Measurements from ENCODE around the gene XPC.

- no peak for TF ChIP-seq CTCF (IDR thresholded peaks at IDR 0.05; ENCODE audit: control extremely low read depth in 1 of 3, insufficient read depth in 1 of 3, low read depth in 1 of 3, low read length in 3 of 3)
- no peak for TF ChIP-seq POLR2AphosphoS5 (IDR thresholded peaks at IDR 0.05; ENCODE audit: low read depth, low read length)
- TF ChIP-seq SIN3A (conservative IDR thresholded peaks at IDR 0.05 in 1 of 2, IDR thresholded peaks at IDR 0.05 in 1 of 2; ENCODE audit: low read depth in 1 of 2, low read length in 2 of 2): no peak
- TF ChIP-seq TEAD4 (IDR thresholded peaks at IDR 0.05; ENCODE audit: low read depth, low read length): no peak
- TF ChIP-seq POLR2A (IDR thresholded peaks at IDR 0.05; ENCODE audit: control extremely low read depth in 1 of 2, low read depth in 2 of 2, low read length in 2 of 2): no peak
These were observed 56.1 kb downstream of the XPC start for GRCh38 chr3:14122301-14122700.

Data from H1 (cell line).